ENCODE measurements around the gene OVOL2.

- TF ChIP-seq CTCF (conservative IDR thresholded peaks at IDR 0.05; ENCODE audit: low read depth, low read length), result no peak
- TF ChIP-seq EZH2 (IDR thresholded peaks at IDR 0.05; ENCODE audit: borderline replicate concordance, low read depth, low read length, poor library complexity, severe bottlenecking), result no peak
Observed at GRCh38 chr20:18052856-18053255, 4.9 kb downstream of the OVOL2 start.
